ENCODE results near the gene ADAMTS5.

The ADAMTS5 gene

DNA sequence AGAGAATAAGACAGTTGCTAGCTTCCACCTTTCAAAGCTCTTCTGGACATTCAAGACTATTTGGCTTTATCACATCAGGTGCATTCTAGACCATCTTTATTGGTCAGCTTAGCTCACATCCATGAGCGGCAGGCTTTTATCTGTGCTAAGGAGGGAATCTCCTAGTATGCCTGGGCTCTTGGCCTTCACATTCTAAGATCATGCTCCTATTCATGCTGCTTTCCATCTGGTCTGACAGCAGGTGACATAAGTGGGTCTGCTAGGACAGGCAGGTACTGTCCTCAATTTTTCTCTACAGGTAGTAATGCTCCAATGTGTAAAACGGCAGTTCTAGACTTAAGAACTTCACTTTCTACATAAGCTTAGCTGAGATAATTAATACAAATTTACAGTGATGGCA, 82.5 kb downstream of the ADAMTS5 start:
- H3K4me3 Mint-ChIP-seq: no peak overlapping the region
- H3K27ac Mint-ChIP-seq: no peak overlapping the region
- no peaks in the 10 kb centered on the region for H3K36me3 Mint-ChIP-seq (ENCODE audit: low read depth)
- H3K27me3 Mint-ChIP-seq: no peaks in the 10 kb centered on the region
- H3K4me1 Mint-ChIP-seq: no peaks in the 10 kb centered on the region
- ATAC-seq (no peak), DNase-seq (no peak)
- no peaks in the 10 kb centered on the region for H3K9me3 Mint-ChIP-seq

DNA sequence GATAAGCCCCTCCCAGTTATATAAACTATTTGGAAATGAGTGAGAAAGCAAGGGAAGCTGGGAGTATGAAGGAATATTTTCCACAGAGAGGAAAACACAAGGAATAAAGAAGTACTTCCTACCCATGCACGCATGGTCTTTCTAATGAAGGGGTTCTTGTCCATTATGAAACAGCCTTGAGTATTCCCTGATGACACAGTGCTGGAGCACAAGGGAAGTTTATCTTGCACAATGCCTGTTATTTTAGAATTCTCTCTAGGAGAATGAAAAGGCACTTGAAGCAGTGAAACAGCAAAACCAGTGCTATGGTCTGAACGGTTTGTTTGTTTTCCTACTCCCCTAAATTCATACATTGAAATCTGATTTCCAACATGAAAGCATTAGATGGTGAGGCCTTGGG, 83.1 kb downstream of the ADAMTS5 start:
- Mint-ChIP-seq H3K4me3 (no peak overlapping the region), H3K27ac (no peak overlapping the region), H3K27me3 (no peaks in the 10 kb centered on the region), H3K9me3 (no peaks in the 10 kb centered on the region), H3K36me3 (ENCODE audit: low read depth) (no peaks in the 10 kb centered on the region), H3K4me1 (no peaks in the 10 kb centered on the region)
- no peak for DNase-seq
- ATAC-seq: no peak

DNA sequence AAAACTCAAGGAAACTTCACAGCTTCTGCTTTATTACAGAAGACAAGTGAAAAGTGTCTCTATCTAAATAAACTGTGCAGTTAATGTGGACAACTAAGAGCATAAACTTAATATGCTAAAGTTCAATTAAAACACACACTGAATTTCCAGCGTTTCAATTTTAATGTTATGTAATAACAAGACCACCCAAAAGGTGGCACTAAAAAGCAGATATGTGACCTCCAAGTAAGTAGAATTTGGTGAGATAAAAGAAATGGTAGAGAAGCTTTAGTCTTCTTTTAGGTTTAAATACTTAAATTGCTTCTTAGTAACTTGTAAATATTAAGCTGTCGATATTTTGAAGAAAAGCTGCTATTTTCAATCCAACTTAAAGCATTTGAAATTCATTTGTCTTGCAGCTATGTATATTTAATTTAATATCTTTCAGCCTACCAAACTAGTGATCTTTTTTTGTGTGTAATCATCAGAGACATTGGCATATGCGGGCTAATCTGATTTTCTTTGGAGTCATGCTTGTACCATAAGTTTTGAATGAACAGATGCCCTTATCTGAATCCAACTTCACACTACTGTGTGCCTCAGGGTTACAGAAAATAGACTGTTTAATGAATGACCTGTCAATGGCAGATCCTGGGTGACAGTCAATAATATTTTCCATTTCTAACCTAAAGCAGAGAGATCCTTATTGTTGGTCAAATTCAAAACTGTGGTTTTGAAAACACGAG, 85.2 kb downstream of the ADAMTS5 start:
- DNase-seq (no peak), ATAC-seq (no peak)
- H3K4me1 Mint-ChIP-seq: no peaks in the 10 kb centered on the region
- no peaks in the 10 kb centered on the region for H3K27me3 Mint-ChIP-seq
- H3K27ac Mint-ChIP-seq: no peak overlapping the region
- no peaks in the 10 kb centered on the region for H3K9me3 Mint-ChIP-seq
- no peaks in the 10 kb centered on the region for H3K36me3 Mint-ChIP-seq (ENCODE audit: low read depth)
- H3K4me3 Mint-ChIP-seq: no peak overlapping the region

DNA sequence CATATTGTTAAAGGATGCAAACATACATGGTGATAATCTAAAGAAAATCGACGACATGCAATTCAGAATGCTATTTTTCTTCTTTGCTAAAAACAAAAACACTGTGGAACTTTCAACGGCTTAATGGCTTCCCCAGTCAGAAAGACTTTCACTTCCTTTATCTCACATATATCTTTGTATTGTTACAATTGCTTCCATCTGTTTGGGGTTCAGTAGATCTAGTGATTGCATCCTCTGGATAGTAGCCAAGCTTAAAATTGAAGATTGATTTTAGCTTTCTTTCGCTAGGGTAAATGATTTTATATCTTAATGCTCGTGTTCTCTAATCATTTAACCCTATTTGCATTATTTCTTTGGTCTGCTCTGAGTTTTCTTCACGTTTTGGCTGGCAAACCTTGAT, 89.9 kb downstream of the ADAMTS5 start:
- ATAC-seq (no peak), DNase-seq (no peak)
- Mint-ChIP-seq H3K36me3 (ENCODE audit: low read depth) (no peaks in the 10 kb centered on the region), H3K4me1 (no peaks in the 10 kb centered on the region), H3K27me3 (no peaks in the 10 kb centered on the region), H3K27ac (no peak overlapping the region), H3K9me3 (no peaks in the 10 kb centered on the region), H3K4me3 (no peak overlapping the region)

DNA sequence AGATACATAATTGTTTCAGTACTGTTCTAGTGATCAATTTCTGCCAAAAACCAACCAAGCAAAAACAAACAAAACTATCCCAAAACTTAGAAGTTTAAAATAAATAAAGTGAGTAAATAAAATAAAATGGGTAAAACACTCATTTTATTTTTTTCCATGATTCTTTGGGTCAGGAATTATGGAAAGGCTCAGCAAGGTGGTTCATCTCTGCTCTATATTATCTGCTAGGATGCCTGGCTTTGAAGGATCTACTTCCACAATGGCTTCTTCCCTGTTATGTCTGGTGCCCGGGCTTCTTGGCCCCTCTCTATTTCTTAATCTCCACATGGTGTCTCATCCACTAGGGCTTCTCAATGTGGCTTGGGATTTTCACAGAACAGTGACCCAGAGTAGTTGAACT, 92.5 kb downstream of the ADAMTS5 start:
- Mint-ChIP-seq H3K27ac (no peak overlapping the region), H3K4me1 (no peaks in the 10 kb centered on the region), H3K27me3 (no peaks in the 10 kb centered on the region), H3K36me3 (ENCODE audit: low read depth) (no peaks in the 10 kb centered on the region), H3K4me3 (no peak overlapping the region), H3K9me3 (no peaks in the 10 kb centered on the region)
- ATAC-seq (no peak), DNase-seq (no peak)
